Skeletal muscle satellite cell (primary cell): ENCODE data around the gene CASP2.
A peak's percentile ranks its signal among the peaks of the same experiment; 100 is the strongest.

Experiments
- H3K27me3 ChIP-seq: 2 replicates; pipeline ENCODE4 v1.7.0; 2013; ENCODE audit warnings: low read length; ENCODE audit not compliant: control insufficient read depth, insufficient read depth
- H3K36me3 ChIP-seq: 2 replicates; pipeline ENCODE4 v1.7.0; 2013; ENCODE audit warnings: mild to moderate bottlenecking, control low read depth, low read length; ENCODE audit not compliant: insufficient read depth
- H3K4me1 ChIP-seq: 2 replicates; pipeline ENCODE4 v1.7.0; 2013; ENCODE audit warnings: low read length; ENCODE audit not compliant: control insufficient read depth, insufficient read depth
- H3K4me2 ChIP-seq: 2 replicates; pipeline ENCODE4 v1.7.0; 2013; ENCODE audit warnings: mild to moderate bottlenecking, low read length
- H3K4me3 ChIP-seq: 2 replicates; pipeline ENCODE4 v1.7.0; 2013; ENCODE audit warnings: low read length
- H3K9ac ChIP-seq: 2 replicates; pipeline ENCODE4 v1.7.0; 2013; ENCODE audit warnings: mild to moderate bottlenecking, low read depth, low read length, moderate library complexity
- H3K9me3 ChIP-seq: replicated peaks from 2 replicates; pipeline ENCODE4 v1.7.0; 2013; ENCODE audit warnings: mild to moderate bottlenecking, control low read depth, low read length

The CASP2 gene

DNA sequence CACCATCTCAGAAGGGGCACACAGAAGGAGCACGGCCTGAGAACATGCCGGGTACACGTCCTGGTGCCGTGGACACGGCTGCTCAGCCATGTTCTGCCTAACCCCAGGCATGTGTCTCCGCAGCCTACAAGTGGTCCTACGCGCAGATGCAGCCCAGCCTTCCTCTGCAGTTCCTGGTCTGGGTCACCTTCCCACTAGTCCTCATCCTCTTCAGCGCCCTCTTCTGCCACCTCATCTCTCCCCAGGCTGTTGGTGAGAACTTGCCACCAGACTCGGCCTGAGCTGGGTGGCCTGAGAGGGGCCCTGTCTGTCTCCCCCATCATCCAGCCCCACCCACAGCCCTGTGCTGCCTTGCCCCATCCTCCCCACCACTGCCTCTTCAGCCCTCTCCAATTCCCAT, 33.1 kb downstream of the CASP2 start:
- no peaks in the 10 kb centered on the region for H3K27me3 ChIP-seq
- no peaks in the 10 kb centered on the region for H3K36me3 ChIP-seq
- H3K9ac ChIP-seq, result no peak overlapping the region
- H3K4me1 ChIP-seq, result peaks cover 11% of the 10 kb centered on the region
- no peak overlapping the region for H3K4me2 ChIP-seq
- no peak overlapping the region for H3K4me3 ChIP-seq
- no peaks in the 10 kb centered on the region for H3K9me3 ChIP-seq

DNA sequence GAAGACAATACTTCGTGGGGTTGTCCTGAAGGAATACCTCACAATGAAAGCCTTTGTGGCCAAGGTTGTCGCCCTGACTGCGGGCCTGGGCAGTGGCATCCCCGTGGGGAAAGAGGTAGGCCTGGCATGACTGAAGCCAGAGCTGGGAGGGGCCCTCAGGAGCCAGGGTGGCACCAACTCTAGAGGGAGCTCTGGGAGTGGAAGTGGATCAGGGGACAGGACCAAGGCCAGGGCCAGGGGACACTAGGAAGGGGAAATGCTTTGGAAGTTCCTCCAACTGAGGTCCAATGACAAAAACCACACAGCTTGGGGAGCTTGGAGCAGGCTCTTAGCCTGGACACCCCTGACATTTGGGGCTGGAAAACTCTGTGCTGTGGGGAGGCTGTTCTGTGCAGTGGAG, 33.6 kb downstream of the CASP2 start:
- Histone ChIP-seq H3K4me1 (peaks cover 11% of the 10 kb centered on the region), H3K4me2 (no peak overlapping the region), H3K4me3 (no peak overlapping the region), H3K27me3 (no peaks in the 10 kb centered on the region), H3K36me3 (no peaks in the 10 kb centered on the region), H3K9ac (no peak overlapping the region), H3K9me3 (no peaks in the 10 kb centered on the region)

DNA sequence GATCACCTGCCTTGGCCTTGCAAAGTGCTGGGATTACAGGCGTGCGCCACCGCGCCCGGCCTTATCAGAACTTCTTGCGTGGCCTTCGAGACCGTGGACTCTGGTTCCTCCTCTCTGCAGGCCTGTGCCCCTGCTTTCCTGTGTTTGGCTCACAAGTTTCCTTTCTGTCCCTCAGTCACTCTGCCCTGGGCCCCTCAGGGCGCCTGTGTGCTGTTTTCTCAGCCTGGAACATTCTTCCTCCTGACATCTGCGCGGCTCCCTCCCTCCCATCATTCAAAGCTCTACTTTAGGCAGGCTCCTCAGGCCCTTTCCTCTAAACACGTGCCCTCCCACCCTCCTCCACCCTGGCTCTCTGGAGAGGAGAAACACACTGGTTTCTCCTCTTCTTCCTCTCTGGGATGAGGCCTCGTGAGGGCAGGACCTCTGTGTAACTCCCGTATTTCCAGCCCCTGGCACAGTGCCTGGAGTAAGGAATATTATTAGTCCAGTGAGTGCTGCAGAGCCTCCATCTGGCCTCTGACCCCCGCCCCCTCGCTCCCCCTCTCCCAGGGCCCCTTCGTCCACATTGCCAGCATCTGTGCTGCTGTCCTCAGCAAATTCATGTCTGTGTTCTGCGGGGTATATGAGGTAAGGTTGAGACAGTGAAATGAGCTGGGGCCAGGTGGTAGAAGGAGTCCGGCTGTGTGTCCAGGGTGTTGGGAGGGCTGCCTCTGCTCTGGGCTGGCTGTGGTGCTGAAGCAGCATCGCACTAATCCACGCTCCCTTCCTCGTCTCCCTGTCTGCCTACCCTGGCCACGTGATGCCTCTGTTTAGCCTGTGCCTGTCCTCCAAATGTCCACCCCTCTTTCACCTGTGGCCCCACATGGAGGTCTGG, 34.8 kb downstream of the CASP2 start:
- Histone ChIP-seq H3K4me3 (no peak overlapping the region), H3K9ac (no peak overlapping the region), H3K4me1 (peaks cover 11% of the 10 kb centered on the region), H3K27me3 (no peaks in the 10 kb centered on the region), H3K36me3 (no peaks in the 10 kb centered on the region), H3K4me2 (no peak overlapping the region), H3K9me3 (no peaks in the 10 kb centered on the region)

DNA sequence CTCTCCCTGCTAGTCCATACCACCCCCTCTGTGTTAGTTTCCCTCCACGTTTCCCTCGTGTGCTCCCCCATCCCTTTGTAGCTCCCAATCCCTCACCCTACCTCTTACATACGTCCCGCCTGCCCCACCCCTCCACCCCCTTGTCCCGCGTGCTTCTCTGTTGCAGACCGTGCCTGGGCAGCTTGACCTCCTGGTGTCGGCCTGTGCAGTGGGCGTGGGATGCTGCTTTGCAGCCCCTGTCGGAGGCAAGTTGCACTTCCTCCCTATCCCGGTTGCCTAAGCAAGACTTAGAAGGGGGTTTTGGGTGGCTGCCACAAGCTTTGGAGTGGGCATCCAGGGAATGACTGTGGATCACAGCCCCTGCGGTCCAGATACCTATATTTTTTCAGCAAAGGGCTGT, 35.5 kb downstream of the CASP2 start:
- Histone ChIP-seq H3K4me3 (no peak overlapping the region), H3K9me3 (no peaks in the 10 kb centered on the region), H3K4me1 (peaks cover 8% of the 10 kb centered on the region), H3K4me2 (no peak overlapping the region), H3K27me3 (no peaks in the 10 kb centered on the region), H3K36me3 (no peaks in the 10 kb centered on the region), H3K9ac (no peak overlapping the region)

DNA sequence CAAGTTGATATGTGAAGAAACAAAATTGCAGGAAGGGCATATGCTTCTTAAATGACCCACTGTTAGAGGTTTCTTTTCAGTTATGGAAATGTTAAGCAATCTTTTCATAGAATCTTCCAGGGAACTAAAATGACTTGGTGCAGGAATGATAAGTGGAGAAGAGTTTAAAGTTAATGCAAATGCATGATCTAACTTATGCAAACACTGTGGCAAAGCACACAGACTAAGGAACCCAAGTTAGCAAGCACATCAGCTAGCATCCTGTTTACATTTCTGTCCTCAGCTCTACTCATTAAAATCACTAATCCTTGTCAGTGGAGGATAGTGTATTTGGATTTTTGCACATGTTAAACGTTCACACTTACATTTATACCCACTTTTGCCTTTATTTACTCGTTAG, 37.1 kb downstream of the CASP2 start:
- no peak overlapping the region for H3K4me2 ChIP-seq
- no peaks in the 10 kb centered on the region for H3K4me1 ChIP-seq
- H3K27me3 ChIP-seq, result no peaks in the 10 kb centered on the region
- H3K9me3 ChIP-seq, result no peaks in the 10 kb centered on the region
- H3K4me3 ChIP-seq, result no peak overlapping the region
- no peaks in the 10 kb centered on the region for H3K36me3 ChIP-seq
- H3K9ac ChIP-seq, result no peak overlapping the region

DNA sequence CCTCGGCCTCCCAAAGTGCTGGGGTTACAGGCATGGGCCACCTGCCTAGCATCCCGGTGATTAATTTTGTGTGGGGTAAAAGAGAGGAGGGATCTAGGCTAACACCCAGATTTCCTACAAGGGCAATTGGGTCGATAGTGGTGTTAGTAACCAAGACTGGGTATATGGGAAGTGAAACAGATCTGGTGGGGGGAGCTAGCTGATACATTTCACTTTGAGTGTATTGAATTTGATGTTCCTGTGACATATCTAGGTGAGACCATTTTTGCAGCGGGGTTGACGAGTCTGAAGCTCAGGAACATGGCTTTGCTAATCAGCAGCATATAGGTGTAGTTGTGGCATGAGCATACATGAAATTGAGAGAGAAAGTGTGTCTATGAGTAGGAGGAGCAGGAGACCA, 39.8 kb downstream of the CASP2 start:
- Histone ChIP-seq H3K9ac (no peak overlapping the region), H3K4me3 (no peak overlapping the region), H3K4me2 (no peak overlapping the region)

DNA sequence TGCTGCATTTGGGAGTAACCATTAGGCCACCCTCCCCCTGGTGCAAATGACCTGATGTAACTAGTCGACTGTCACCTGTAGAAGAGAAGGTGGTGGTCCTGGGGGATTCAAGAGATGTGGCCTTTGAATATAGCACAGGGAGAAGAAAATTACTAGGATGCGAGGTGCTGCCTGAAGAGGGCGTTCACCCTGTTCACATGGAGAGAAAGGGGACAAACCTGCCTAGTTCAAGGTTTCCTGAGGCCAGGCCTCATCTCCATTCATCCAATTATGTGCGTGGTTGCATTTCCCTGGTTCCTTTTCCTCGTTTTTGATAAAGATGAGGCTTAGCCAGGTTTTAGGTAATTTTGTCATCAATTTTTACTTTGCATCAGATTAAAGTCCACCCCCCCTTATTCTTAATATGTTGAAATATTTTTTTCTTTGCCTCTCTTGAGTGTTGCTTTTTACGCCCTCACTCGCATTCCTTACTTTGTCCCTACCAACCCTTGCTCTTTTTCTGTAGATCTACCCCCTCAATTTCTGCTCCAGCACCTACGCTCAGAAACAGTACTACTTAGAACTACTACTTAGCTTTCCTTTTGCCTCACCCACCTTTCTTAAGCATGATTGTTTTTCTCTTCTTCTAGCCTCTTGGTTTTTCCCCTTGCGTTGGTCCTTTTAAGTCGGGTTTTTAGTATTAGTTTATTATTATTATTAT, 41.5 kb downstream of the CASP2 start:
- H3K36me3 ChIP-seq, result no peaks in the 10 kb centered on the region
- H3K9ac ChIP-seq, result no peak overlapping the region
- no peaks in the 10 kb centered on the region for H3K27me3 ChIP-seq
- no peaks in the 10 kb centered on the region for H3K9me3 ChIP-seq
- peaks cover 22% of the 10 kb centered on the region for H3K4me1 ChIP-seq
- H3K4me3 ChIP-seq, result no peak overlapping the region
- H3K4me2 ChIP-seq, result no peak overlapping the region

More for the DNA sequence above, 39.8 kb downstream of the CASP2 start:
- H3K27me3 ChIP-seq, result no peaks in the 10 kb centered on the region
- H3K4me1 ChIP-seq, result peaks cover 12% of the 10 kb centered on the region
- no peaks in the 10 kb centered on the region for H3K36me3 ChIP-seq
- no peaks in the 10 kb centered on the region for H3K9me3 ChIP-seq

DNA sequence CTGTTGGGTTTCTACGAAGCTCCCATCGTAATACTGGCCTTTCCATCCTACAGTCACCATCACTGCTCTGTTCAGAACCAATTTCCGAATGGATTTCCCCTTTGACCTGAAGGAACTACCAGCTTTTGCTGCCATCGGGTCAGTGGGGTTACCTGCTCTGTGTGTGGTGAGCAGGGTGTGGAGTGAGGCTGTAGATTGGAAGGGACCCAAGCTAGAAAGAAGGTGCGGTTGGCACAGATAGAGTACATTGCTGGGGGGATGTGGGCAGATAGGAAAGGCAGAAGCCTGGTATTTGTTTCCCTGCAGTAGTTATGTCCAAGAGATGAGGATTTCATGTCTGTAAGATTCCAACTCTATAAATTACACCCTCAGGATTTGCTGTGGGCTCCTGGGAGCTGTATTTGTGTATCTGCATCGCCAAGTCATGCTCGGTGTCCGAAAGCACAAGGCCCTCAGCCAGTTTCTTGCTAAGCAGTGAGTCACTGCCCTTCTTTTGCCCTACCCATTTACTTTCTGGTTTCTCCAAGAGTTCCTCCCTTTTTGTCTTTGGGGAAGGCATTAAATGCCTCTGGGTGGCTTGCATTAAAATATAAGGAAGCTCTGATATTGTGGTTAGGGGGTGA, 43.1 kb downstream of the CASP2 start:
- Histone ChIP-seq H3K4me3 (no peak overlapping the region), H3K9ac (peak overlapping the region; percentile 17)

DNA sequence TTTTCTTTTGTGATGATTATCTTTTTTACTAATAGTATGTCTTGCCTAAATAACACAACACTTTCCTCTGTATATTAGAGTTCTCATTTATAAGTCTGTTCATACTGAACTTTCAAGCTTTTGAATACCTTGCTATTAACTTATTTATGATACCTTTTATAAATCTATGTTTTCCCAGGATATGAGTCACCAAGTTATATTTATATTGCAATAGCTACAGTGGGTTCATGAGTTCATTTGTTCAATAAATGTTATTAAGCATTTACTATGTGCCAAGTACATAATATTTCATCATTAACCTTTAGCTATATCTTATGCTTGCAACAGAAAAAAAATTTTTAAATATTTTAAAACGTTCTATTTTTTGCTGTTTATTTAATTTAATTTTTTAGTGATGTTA, 46.1 kb downstream of the CASP2 start:
- Histone ChIP-seq H3K36me3 (no peaks in the 10 kb centered on the region), H3K4me3 (no peak overlapping the region), H3K27me3 (peaks cover 15% of the 10 kb centered on the region), H3K9me3 (no peaks in the 10 kb centered on the region), H3K4me1 (peaks cover 23% of the 10 kb centered on the region), H3K9ac (no peak overlapping the region), H3K4me2 (no peak overlapping the region)

More for the DNA sequence above, 43.1 kb downstream of the CASP2 start:
- H3K4me2 ChIP-seq, result peak overlapping the region; percentile 55
- H3K36me3 ChIP-seq, result no peaks in the 10 kb centered on the region
- H3K27me3 ChIP-seq, result no peaks in the 10 kb centered on the region
- no peaks in the 10 kb centered on the region for H3K9me3 ChIP-seq
- H3K4me1 ChIP-seq, result peaks cover 23% of the 10 kb centered on the region

DNA sequence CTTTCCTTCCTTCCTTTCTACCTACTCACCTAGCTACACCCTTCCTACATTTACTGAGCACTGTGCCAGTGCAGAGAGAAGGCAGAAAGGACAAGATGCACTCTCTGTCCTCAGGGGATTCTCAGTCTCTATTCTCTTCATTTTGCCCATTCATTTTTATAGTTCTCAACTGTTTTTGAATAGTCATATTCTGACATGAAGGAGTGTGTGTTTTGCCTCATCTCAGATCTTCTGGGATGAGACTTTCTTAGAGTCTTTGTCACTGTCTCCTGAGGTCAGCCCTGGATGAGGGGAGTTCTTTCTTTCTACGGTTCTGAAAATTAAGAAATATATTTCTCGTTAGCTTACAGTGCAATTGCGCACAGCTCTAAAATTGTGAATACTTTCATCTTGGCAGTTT, 49.1 kb downstream of the CASP2 start:
- no peaks in the 10 kb centered on the region for H3K9me3 ChIP-seq
- no peaks in the 10 kb centered on the region for H3K36me3 ChIP-seq
- H3K27me3 ChIP-seq, result peaks cover 26% of the 10 kb centered on the region

DNA sequence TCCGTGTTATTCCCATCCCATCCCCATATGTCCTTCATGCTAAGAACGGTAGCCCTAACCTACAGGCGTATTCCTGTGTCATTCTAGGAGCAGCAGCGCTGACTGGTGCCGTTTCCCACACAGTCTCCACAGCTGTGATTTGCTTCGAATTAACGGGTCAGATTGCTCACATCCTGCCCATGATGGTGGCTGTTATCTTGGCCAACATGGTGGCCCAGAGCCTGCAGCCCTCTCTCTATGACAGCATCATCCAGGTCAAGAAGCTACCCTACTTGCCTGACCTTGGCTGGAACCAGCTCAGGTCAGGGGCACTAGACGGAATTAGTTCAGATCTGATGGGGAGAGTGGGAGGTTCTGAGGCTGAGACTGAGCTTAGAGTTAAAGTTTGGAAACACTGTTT, 53.7 kb downstream of the CASP2 start:
- no peak overlapping the region for H3K9ac ChIP-seq
- H3K4me3 ChIP-seq, result no peak overlapping the region
- H3K27me3 ChIP-seq, result peaks cover 39% of the 10 kb centered on the region
- H3K4me1 ChIP-seq, result no peaks in the 10 kb centered on the region
- H3K9me3 ChIP-seq, result no peaks in the 10 kb centered on the region
- H3K36me3 ChIP-seq, result no peaks in the 10 kb centered on the region
- H3K4me2 ChIP-seq, result no peak overlapping the region

More for the DNA sequence above, 49.1 kb downstream of the CASP2 start:
- no peak overlapping the region for H3K4me2 ChIP-seq
- peaks cover 11% of the 10 kb centered on the region for H3K4me1 ChIP-seq
- H3K9ac ChIP-seq, result no peak overlapping the region
- H3K4me3 ChIP-seq, result no peak overlapping the region
